A549 (cell line): ENCODE measurements around the gene NPEPPS.
"Not testable (repeated sequence)": the region's sequence is repeated elsewhere in the genome, so short reads cannot be mapped to it uniquely, and the experiment has no call there.

Experiments used
- CHD2 ChIP-seq: fragments of 150-350 bp; IDR thresholded peaks from 2 replicates; pipeline ENCODE4 v1.6.1; 2014; ENCODE audit warnings: low read length; ENCODE audit not compliant: partially characterized antibody
- CHD4 ChIP-seq: fragments of 200-600 bp; sonication (generic); IDR thresholded peaks from 2 replicates; pipeline ENCODE4 v1.6.1; 2016; ENCODE audit warnings: antibody characterized with exemption, mild to moderate bottlenecking, borderline replicate concordance
- CTCF ChIP-seq: fragments of >200 bp; sonication (Bioruptor Twin); formaldehyde crosslinking; IDR thresholded peaks from 3 replicates; pipeline ENCODE4 v1.5.1; 2016
- FOSL2 ChIP-seq, 2 experiments: fragments of 450-650 bp in 1 of 2; fragments of >200 bp in 1 of 2; sonication (Bioruptor Twin) in 1 of 2; formaldehyde crosslinking; IDR thresholded peaks; 2 replicates each; pipeline versions ENCODE4 v1.5.0 to v1.6.1; 2016 to 2020; ENCODE audit warnings: mild to moderate bottlenecking in 1 of 2, moderate library complexity in 1 of 2
- GATA3 ChIP-seq: IDR thresholded peaks from 2 replicates; pipeline ENCODE4 v1.6.1; 2012; ENCODE audit warnings: borderline replicate concordance
- HDAC2 ChIP-seq: fragments of 200-600 bp; sonication (generic); IDR thresholded peaks from 2 replicates; pipeline ENCODE4 v1.6.1; 2016
- MAX ChIP-seq: IDR thresholded peaks from 2 replicates; pipeline ENCODE4 v1.6.1; 2012
- MYC ChIP-seq: IDR thresholded peaks from 2 replicates; pipeline ENCODE4 v1.6.1; 2012; ENCODE audit warnings: mild to moderate bottlenecking, inconsistent platforms, low read length, improper control_type of control experiment, borderline replicate concordance
- RAD21 ChIP-seq, 2 experiments: fragments of >200 bp in 1 of 2; sonication (Bioruptor Twin) in 1 of 2; formaldehyde crosslinking in 1 of 2; IDR thresholded peaks in 1 of 2; conservative IDR thresholded peaks in 1 of 2; 2 replicates in 1 of 2; 3 replicates in 1 of 2; pipeline ENCODE4 v1.6.1; 2012 to 2018; ENCODE audit warnings: inconsistent platforms in 1 of 2
- RARB ChIP-seq: fragments of 250-450 bp; sonication (Bioruptor Pico); IDR thresholded peaks from 2 replicates; pipeline ENCODE4 v1.8.0; 2021; ENCODE audit warnings: mild to moderate bottlenecking, moderate library complexity

GRCh38 chr17:47491841-47492212 is 39.1 kb upstream of the NPEPPS start:
- TF ChIP-seq CHD2; RAD21 (conservative IDR thresholded peaks at IDR 0.05 in 1 of 2, IDR thresholded peaks at IDR 0.05 in 1 of 2); FOSL2 (IDR thresholded peaks at IDR 0.05); FOSL2 (CRISPR knock-in tag; IDR thresholded peaks at IDR 0.05); CTCF; CHD4; HDAC2; MYC; MAX; GATA3; RARB (CRISPR knock-in tag): not testable (repeated sequence)
